Immature natural killer cell (primary cell): Measurements from ENCODE around the gene PTPRT. TPM values are rescaled to one million over a fixed set of nuclear protein-coding genes. Genes with fewer than 3 reads are reported as not detected.
"Not testable (repeated sequence)": the region's sequence is repeated elsewhere in the genome, so short reads cannot be mapped to it uniquely, and the experiment has no call there.

Experiments
- DNase-seq, 3 donors: peaks; one replicate each; pipeline ENCODE4 v3.0.0; 2022; ENCODE audit warnings: mixed read lengths in 1 of 3
- H3K27ac Mint-ChIP-seq, 6 donors: one replicate each; pipeline ENCODE4 v1.8.0; 2020; ENCODE audit warnings: mixed read lengths in 6 of 6, mild to moderate bottlenecking in 5 of 6, inconsistent platforms in 4 of 6, moderate library complexity in 3 of 6
- H3K27me3 Mint-ChIP-seq, 3 donors: one replicate each; pipeline ENCODE4 v1.8.0; 2020 to 2021; ENCODE audit warnings: low read depth in 3 of 3, mild to moderate bottlenecking in 3 of 3, mixed read lengths in 3 of 3, moderate library complexity in 3 of 3, inconsistent platforms in 1 of 3
- H3K36me3 Mint-ChIP-seq, 3 donors: one replicate each; pipeline ENCODE4 v1.8.0; 2020; ENCODE audit warnings: mixed read lengths in 3 of 3, inconsistent platforms in 2 of 3, mild to moderate bottlenecking in 2 of 3
- H3K4me1 Mint-ChIP-seq, 2 donors: one replicate each; pipeline ENCODE4 v1.8.0; 2020; ENCODE audit warnings: inconsistent platforms in 2 of 2, mild to moderate bottlenecking in 2 of 2, mixed read lengths in 2 of 2, moderate library complexity in 1 of 2
- H3K4me3 Mint-ChIP-seq, 5 donors: one replicate each; pipeline ENCODE4 v1.8.0; 2020; ENCODE audit warnings: mild to moderate bottlenecking in 5 of 5, mixed read lengths in 5 of 5, inconsistent platforms in 3 of 5, moderate library complexity in 3 of 5
- H3K9me3 Mint-ChIP-seq, 6 donors: one replicate each; pipeline ENCODE4 v1.8.0; 2020; ENCODE audit warnings: mild to moderate bottlenecking in 6 of 6, mixed read lengths in 6 of 6, inconsistent platforms in 4 of 6, moderate library complexity in 3 of 6
- polyA plus RNA-seq, 3 donors: library from polyadenylated mRNA; unstranded; fragments of 300-500 nt; fragmentation: Illumina TruSeq; gene quantifications; one replicate each; pipeline ENCODE4 v1.2.3, GENCODE V29; 2021

Gene PTPRT
- polyA plus RNA-seq, 3 donors from 2014 or later: not detected

- H3K36me3 Mint-ChIP-seq: peaks cover 0 to 8% (median 0%) of the 10 kb centered on the region in 3 donors
- H3K27ac Mint-ChIP-seq: no peak overlapping the region
- no peak for DNase-seq
- H3K27me3 Mint-ChIP-seq: no peaks in the 10 kb centered on the region
- H3K4me3 Mint-ChIP-seq: no peak overlapping the region
- H3K4me1 Mint-ChIP-seq: no peaks in the 10 kb centered on the region
- peaks cover 0 to 10% (median under 1%) of the 10 kb centered on the region in 6 donors for H3K9me3 Mint-ChIP-seq
Observed at GRCh38 chr20:42914302-42914701, 275.4 kb downstream of the PTPRT start.

DNA sequence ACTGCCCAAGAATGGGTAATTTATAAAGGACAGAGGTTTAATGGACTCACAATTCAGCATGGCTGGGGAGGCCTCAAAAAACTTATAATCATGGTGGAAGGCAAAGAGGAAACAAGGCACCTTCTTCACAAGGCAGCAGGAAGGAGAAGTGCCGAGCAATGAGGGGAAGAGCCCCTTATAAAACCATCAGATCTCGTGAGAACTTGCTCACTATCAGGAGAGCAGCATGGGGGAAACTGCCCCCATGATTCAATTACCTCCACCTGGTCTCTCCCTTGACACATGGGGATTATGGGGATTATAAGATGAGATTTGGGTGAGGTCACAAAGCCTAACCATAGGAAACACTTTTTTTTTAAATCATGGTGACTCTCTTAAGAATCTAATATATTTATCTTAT is 278.9 kb downstream of the PTPRT start:
- not testable (repeated sequence) for H3K4me3 Mint-ChIP-seq, H3K36me3 Mint-ChIP-seq, H3K9me3 Mint-ChIP-seq, H3K27me3 Mint-ChIP-seq, H3K4me1 Mint-ChIP-seq, H3K27ac Mint-ChIP-seq, DNase-seq

GRCh38 chr20:42907730-42908129 is 282.0 kb downstream of the PTPRT start:
- H3K4me1 Mint-ChIP-seq: no peaks in the 10 kb centered on the region
- H3K27me3 Mint-ChIP-seq: no peaks in the 10 kb centered on the region
- H3K27ac Mint-ChIP-seq: no peak overlapping the region
- no peak for DNase-seq
- H3K9me3 Mint-ChIP-seq: peaks cover 0 to 4% (median 0%) of the 10 kb centered on the region in 6 donors
- H3K36me3 Mint-ChIP-seq: no peaks in the 10 kb centered on the region
- H3K4me3 Mint-ChIP-seq: no peak overlapping the region

- Mint-ChIP-seq H3K27me3 (no peaks in the 10 kb centered on the region), H3K9me3 (peaks cover 0 to 6% (median 0%) of the 10 kb centered on the region in 6 donors), H3K4me1 (no peaks in the 10 kb centered on the region), H3K36me3 (no peaks in the 10 kb centered on the region), H3K27ac (no peak overlapping the region), H3K4me3 (no peak overlapping the region)
- no peak for DNase-seq
Observed at GRCh38 chr20:42906120-42906519, 283.6 kb downstream of the PTPRT start.

DNA sequence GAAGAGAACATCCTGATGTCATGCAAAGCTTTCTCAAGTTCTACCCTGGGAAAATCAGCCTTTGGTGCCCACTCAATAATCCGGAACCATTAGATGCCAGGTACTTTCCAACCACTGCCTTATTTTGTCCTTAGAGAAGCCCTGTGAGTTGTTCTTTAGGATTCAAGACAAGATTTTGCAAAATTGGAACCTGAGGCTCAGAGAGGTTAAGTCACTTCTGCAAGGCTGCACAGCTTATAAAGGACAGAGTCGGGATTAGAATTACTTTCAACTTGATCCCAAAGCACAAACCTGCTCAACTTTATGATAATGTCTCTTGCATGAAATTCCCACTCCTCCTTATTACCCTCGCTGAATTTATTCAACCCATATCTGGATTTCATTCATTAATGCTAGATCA is 287.2 kb downstream of the PTPRT start:
- no peak overlapping the region for H3K4me3 Mint-ChIP-seq
- H3K4me1 Mint-ChIP-seq: no peaks in the 10 kb centered on the region
- peaks cover 0 to 6% (median 0%) of the 10 kb centered on the region in 6 donors for H3K9me3 Mint-ChIP-seq
- no peaks in the 10 kb centered on the region for H3K27me3 Mint-ChIP-seq
- no peak overlapping the region for H3K27ac Mint-ChIP-seq
- H3K36me3 Mint-ChIP-seq: no peaks in the 10 kb centered on the region
- no peak for DNase-seq

GRCh38 chr20:42901689-42902440 is 287.8 kb downstream of the PTPRT start:
- H3K4me3 Mint-ChIP-seq: no peak overlapping the region

DNA sequence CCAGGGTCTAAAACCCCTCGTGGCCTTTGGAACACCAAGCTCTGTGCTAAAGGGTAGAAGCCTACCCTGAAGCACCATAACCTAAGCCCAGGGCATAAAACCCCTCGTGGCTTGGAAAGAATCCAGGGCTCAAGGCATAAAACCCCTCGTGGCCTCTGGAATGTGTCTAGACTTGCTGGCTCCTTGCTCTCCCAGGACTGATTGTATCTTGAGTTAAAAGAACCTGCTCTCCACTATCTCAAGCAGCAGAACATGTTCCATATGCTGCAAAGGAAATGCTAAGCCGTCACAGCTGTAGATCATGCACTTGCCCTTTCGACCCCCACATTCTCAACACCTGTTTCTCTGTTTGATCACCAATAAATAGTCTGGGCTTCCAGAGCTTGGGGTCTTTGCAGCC is 288.9 kb downstream of the PTPRT start:
- H3K27ac Mint-ChIP-seq, H3K4me3 Mint-ChIP-seq, H3K36me3 Mint-ChIP-seq, H3K9me3 Mint-ChIP-seq, DNase-seq, H3K4me1 Mint-ChIP-seq, H3K27me3 Mint-ChIP-seq: not testable (repeated sequence)

More at GRCh38 chr20:42901689-42902440, 287.8 kb downstream of the PTPRT start:
- Mint-ChIP-seq H3K9me3 (peaks cover 0 to 3% (median 0%) of the 10 kb centered on the region in 6 donors), H3K36me3 (no peaks in the 10 kb centered on the region), H3K27ac (no peak overlapping the region), H3K4me1 (no peaks in the 10 kb centered on the region), H3K27me3 (no peaks in the 10 kb centered on the region)
- DNase-seq: no peak

- Mint-ChIP-seq H3K27me3 (peaks cover 0 to 2% (median 0%) of the 10 kb centered on the region in 3 donors), H3K36me3 (no peaks in the 10 kb centered on the region), H3K4me3 (no peak overlapping the region), H3K9me3 (peaks cover 0 to 8% (median under 1%) of the 10 kb centered on the region in 6 donors), H3K27ac (no peak overlapping the region), H3K4me1 (no peaks in the 10 kb centered on the region)
- DNase-seq: no peak
Observed at GRCh38 chr20:42895020-42895419, 294.7 kb downstream of the PTPRT start.

GRCh38 chr20:42894483-42894882 is 295.2 kb downstream of the PTPRT start:
- DNase-seq: no peak
- peaks cover 0 to 2% (median 0%) of the 10 kb centered on the region in 3 donors for H3K27me3 Mint-ChIP-seq
- no peaks in the 10 kb centered on the region for H3K4me1 Mint-ChIP-seq
- no peak overlapping the region for H3K27ac Mint-ChIP-seq
- no peak overlapping the region for H3K4me3 Mint-ChIP-seq
- H3K9me3 Mint-ChIP-seq: peaks cover 0 to 8% (median under 1%) of the 10 kb centered on the region in 6 donors
- H3K36me3 Mint-ChIP-seq: no peaks in the 10 kb centered on the region

DNA sequence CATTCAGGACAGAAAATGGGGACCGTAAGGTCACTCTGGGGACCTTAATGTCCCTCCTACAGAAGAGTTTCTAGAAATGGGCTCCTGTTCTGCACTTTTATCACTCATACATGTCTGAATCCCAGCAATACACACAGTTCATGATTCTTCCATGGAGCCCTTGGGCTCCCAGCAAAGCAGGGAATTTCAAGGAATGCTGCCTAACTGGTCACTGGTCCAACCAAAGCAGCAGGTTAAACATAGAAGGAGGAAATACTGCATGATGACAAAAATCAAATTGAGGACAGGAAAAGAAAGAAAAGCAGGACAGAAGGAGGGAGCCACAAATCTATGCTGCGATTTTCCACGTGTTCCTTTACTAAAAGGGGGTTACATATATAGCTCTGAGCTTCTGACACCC is 300.2 kb downstream of the PTPRT start:
- Mint-ChIP-seq H3K27ac (no peak overlapping the region), H3K4me1 (no peaks in the 10 kb centered on the region), H3K4me3 (no peak overlapping the region), H3K9me3 (peaks cover 0 to 8% (median 0%) of the 10 kb centered on the region in 6 donors), H3K36me3 (no peaks in the 10 kb centered on the region), H3K27me3 (peaks cover 0 to 3% (median 2%) of the 10 kb centered on the region in 3 donors)
- DNase-seq: no peak

- peaks cover 0 to 3% (median 0%) of the 10 kb centered on the region in 6 donors for H3K9me3 Mint-ChIP-seq
- H3K36me3 Mint-ChIP-seq: no peaks in the 10 kb centered on the region
- H3K4me1 Mint-ChIP-seq: no peaks in the 10 kb centered on the region
- peaks cover 0 to 3% (median 2%) of the 10 kb centered on the region in 3 donors for H3K27me3 Mint-ChIP-seq
- no peak for DNase-seq
- no peak overlapping the region for H3K4me3 Mint-ChIP-seq
- no peak overlapping the region for H3K27ac Mint-ChIP-seq
Observed at GRCh38 chr20:42887281-42887680, 302.4 kb downstream of the PTPRT start.

DNA sequence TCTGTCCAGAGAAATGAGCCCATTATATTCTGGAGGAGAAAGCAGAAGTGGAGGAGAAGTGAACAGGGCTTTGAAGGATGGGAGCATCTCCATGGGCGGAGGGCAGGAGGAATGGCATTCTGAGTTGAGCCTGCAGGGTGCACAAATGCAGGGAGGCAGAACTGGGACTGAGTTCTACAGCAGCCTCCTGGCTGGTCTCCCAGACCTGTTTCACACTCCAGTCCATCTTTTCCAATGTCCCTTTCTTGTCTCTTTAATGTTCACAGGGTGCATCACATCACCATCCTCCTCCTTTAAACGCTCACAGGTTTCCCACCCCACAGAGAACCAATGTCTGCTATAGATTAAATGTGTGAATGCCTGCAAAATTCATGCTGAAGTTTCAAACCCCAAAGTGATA is 302.9 kb downstream of the PTPRT start:
- no peak for DNase-seq
- H3K4me1 Mint-ChIP-seq: no peaks in the 10 kb centered on the region
- H3K9me3 Mint-ChIP-seq: peaks cover 0 to 3% (median 0%) of the 10 kb centered on the region in 6 donors
- H3K27ac Mint-ChIP-seq: no peak overlapping the region
- H3K4me3 Mint-ChIP-seq: no peak overlapping the region
- no peaks in the 10 kb centered on the region for H3K36me3 Mint-ChIP-seq
- H3K27me3 Mint-ChIP-seq: peaks cover 0 to 3% (median 3%) of the 10 kb centered on the region in 3 donors

DNA sequence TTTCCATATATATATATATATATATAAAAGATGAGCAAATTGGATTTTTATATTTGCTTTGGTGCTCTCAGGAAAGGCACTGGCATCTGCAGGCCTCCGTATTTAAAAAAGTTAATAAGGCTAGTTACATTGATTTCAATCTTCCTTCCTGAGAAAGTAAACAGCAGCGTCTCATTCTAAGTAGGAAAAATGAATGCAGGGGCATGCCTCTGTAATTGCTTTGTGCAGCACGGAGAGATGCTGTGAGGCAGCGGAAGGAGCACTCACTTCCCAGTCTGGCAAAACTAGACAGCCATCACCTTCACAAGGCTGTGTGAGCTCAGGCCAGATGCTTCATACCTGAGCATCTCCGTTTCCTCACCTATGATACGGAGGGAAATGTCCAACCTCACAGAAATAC is 303.7 kb downstream of the PTPRT start:
- Mint-ChIP-seq H3K4me3 (no peak overlapping the region), H3K27me3 (peaks cover 0 to 3% (median 3%) of the 10 kb centered on the region in 3 donors), H3K27ac (no peak overlapping the region), H3K36me3 (no peaks in the 10 kb centered on the region), H3K9me3 (peaks cover 0 to 3% (median 0%) of the 10 kb centered on the region in 6 donors), H3K4me1 (no peaks in the 10 kb centered on the region)
- DNase-seq: no peak

DNA sequence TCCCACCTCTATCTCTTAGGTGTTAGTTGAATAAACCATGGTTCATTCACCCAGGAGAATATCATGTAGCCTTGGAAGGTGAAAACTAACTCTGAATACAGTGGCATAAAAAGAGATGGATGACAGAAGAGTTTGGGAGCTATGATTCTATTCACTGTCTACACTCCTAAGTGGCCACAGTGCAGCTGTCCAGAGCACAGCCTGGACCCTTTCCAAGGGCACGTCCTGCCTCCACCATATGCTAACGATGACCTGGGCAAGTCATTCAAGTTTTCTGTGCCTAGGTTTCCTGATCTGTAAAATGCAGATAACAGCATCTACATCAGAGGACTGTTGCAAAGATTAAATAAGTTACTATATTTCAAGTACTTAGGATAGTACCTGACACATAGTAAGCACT is 314.1 kb downstream of the PTPRT start:
- H3K27me3 Mint-ChIP-seq: peaks cover 0 to 3% (median 2%) of the 10 kb centered on the region in 3 donors
- H3K27ac Mint-ChIP-seq: no peak overlapping the region
- no peak overlapping the region for H3K4me3 Mint-ChIP-seq
- no peaks in the 10 kb centered on the region for H3K36me3 Mint-ChIP-seq
- H3K4me1 Mint-ChIP-seq: no peaks in the 10 kb centered on the region
- H3K9me3 Mint-ChIP-seq: peaks cover 0 to 14% (median 0%) of the 10 kb centered on the region in 6 donors
- DNase-seq: no peak

DNA sequence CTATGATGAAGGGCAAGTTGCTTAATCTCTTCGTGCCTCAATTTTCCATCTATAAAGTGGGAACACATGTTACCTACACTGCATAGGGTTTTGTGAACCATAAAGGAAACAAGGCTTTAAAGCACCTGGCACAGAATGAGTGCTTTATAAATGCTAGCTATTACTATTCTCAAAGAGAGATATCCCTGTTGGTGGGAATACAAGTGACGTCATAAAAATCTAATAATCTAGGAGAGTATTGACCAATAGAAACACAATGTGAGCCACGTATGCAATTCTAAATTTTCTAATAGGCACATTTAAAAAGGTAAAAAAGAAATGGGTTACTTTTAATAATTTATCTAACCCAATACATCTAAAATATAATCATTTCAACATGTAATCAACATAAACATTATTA is 316.4 kb downstream of the PTPRT start:
- H3K4me3 Mint-ChIP-seq: no peak overlapping the region
- peaks cover 0 to 3% (median 1%) of the 10 kb centered on the region in 3 donors for H3K27me3 Mint-ChIP-seq
- H3K27ac Mint-ChIP-seq: no peak overlapping the region
- H3K4me1 Mint-ChIP-seq: no peaks in the 10 kb centered on the region
- no peak for DNase-seq
- H3K36me3 Mint-ChIP-seq: no peaks in the 10 kb centered on the region
- peaks cover 0 to 14% (median under 1%) of the 10 kb centered on the region in 6 donors for H3K9me3 Mint-ChIP-seq
